Colon (tissue), 2 donors: ENCODE results near the gene CT45A3.
"Not testable (repeated sequence)": the region's sequence is repeated elsewhere in the genome, so short reads cannot be mapped to it uniquely, and the experiment has no call there.

Experiments
- FAIRE-seq: peaks from 2 replicates; lab custom pipeline; 2012; peaks lifted over from hg19 to GRCh38; lab: Jason Lieb, UNC
- donor health status: control.
- donor health status: control.

The CT45A3 gene

GRCh38 chrX:135768091-135768490 lies at the start of gene CT45A3:
Gene CT45A3 (minus strand): TSS chrX:135768191. CDS start chrX:135764444, 3,747 bp downstream.
- not testable (repeated sequence) for FAIRE-seq

- FAIRE-seq: not testable (repeated sequence)
Measured at GRCh38 chrX:135802687-135803086, 34.7 kb upstream of the CT45A3 start, which contains the start of gene CT45A6. Gene CT45A6 (minus strand): TSS chrX:135802787. CDS start chrX:135798993, 3,794 bp downstream.

GRCh38 chrX:135785403-135785802 lies 17.4 kb upstream of the CT45A3 start, which contains the start of gene CT45A5:
Gene CT45A5 (minus strand): TSS chrX:135785503. CDS start chrX:135781729, 3,774 bp downstream.
- FAIRE-seq: not testable (repeated sequence)

GRCh38 chrX:135744739-135745138 lies 23.3 kb downstream of the CT45A3 start:
- not testable (repeated sequence) for FAIRE-seq

GRCh38 chrX:135741192-135741715 lies 26.7 kb downstream of the CT45A3 start:
- no peak for FAIRE-seq

- no peak for FAIRE-seq
Measured at GRCh38 chrX:135740681-135741149, 27.3 kb downstream of the CT45A3 start.

- FAIRE-seq: no peak
Measured at GRCh38 chrX:135737366-135738071, 30.5 kb downstream of the CT45A3 start.

- FAIRE-seq: not testable (repeated sequence)
Measured at GRCh38 chrX:135734666-135735065, 33.3 kb downstream of the CT45A3 start.

- FAIRE-seq: no peak
Measured at GRCh38 chrX:135713795-135714194, 54.2 kb downstream of the CT45A3 start.

- FAIRE-seq: not testable (repeated sequence)
Measured at GRCh38 chrX:135713183-135713689, 54.8 kb downstream of the CT45A3 start, which contains the start of gene CT45A1. Gene CT45A1 (plus strand): TSS chrX:135713639. CDS start chrX:135718941, 5,302 bp downstream.
